SJSA1 (cell line): ENCODE measurements around the gene FPR3. TPM values are rescaled to one million over a fixed set of nuclear protein-coding genes. Genes with fewer than 3 reads are reported as not detected.

Experiments
- DNase-seq, 2 experiments: peaks; one replicate each; pipeline ENCODE4 v3.0.0-alpha.2; 2015 to 2020; ENCODE audit warnings: low spot score in 2 of 2, low read depth in 1 of 2
- H3K27ac ChIP-seq: fragments of 250-450 bp; sonication (Bioruptor Pico); 2 replicates; pipeline ENCODE4 v1.5.1; 2020; ENCODE audit warnings: mild to moderate bottlenecking, moderate library complexity
- H3K27me3 ChIP-seq: fragments of 250-450 bp; sonication (Bioruptor Pico); replicated peaks from 2 replicates; pipeline ENCODE4 v1.5.1; 2020; ENCODE audit warnings: mild to moderate bottlenecking, moderate library complexity
- H3K36me3 ChIP-seq: fragments of 250-450 bp; sonication (Bioruptor Pico); 2 replicates; pipeline ENCODE4 v1.5.1; 2020; ENCODE audit warnings: mild to moderate bottlenecking
- H3K4me1 ChIP-seq: fragments of 250-450 bp; sonication (Bioruptor Pico); replicated peaks from 2 replicates; pipeline ENCODE4 v1.6.1; 2021; ENCODE audit warnings: mild to moderate bottlenecking
- H3K4me3 ChIP-seq: fragments of 250-450 bp; sonication (Bioruptor Pico); 2 replicates; pipeline ENCODE4 v1.5.1; 2020; ENCODE audit warnings: mild to moderate bottlenecking
- H3K9me3 ChIP-seq: fragments of 250-450 bp; sonication (Bioruptor Pico); replicated peaks from 2 replicates; pipeline ENCODE4 v1.5.1; 2020; ENCODE audit warnings: mild to moderate bottlenecking
- total RNA-seq: library from RNA; depleted of rRNA; stranded (reverse); fragments of >200 nt; shearing (Covaris generic); gene quantifications from 2 replicates; pipeline ENCODE4 v1.2.3, GENCODE V29; 2014; rRNA removed

The FPR3 gene
- total RNA-seq, 1 experiment from 2014 or later: not detected

DNA sequence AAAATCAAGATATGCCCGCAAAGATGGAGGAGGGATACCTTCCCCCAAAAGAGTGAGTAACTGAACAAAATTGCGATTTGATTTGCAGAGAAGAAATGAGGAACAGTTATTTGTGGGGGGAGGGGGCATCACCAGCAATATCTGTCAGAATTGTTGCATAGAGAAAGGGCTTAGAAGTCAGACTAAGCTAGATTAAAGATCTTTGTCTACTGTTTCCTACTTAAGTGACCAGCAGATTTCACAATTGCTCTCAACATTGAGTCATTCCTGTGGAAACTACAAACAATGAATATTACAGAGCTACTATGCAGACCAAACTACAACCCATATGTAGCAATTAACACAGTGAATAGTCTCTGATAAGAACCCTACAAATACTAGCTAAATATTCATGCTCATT lies 27.4 kb downstream of the FPR3 start:
- Histone ChIP-seq H3K27ac (no peak overlapping the region), H3K36me3 (no peaks in the 10 kb centered on the region), H3K9me3 (peaks cover 5% of the 10 kb centered on the region), H3K4me1 (no peaks in the 10 kb centered on the region), H3K4me3 (no peak overlapping the region), H3K27me3 (no peaks in the 10 kb centered on the region)
- DNase-seq: no peak

DNA sequence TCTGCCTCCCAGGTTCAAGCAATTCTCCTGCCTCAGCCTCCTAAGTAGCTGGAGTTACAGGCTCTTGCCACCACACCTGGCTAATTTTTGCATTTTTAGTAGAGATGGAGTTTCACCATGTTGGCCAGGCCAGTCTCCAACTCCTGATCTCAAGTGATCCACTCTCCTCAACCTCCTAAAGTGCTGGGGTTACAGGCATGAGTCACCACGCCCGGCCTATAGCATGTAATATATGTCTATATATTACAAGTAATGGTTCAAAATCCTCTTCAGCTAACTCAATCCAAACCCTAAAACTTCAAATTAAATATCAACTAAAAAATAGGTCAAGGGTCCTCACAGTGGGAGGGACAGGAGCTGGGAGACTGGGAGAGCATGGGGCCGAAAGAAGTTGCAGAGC lies 28.0 kb downstream of the FPR3 start:
- no peak overlapping the region for H3K27ac ChIP-seq
- H3K9me3 ChIP-seq: peaks cover 5% of the 10 kb centered on the region
- H3K4me1 ChIP-seq: no peaks in the 10 kb centered on the region
- DNase-seq: no peak
- H3K36me3 ChIP-seq: no peaks in the 10 kb centered on the region
- H3K4me3 ChIP-seq: no peak overlapping the region
- no peaks in the 10 kb centered on the region for H3K27me3 ChIP-seq

DNA sequence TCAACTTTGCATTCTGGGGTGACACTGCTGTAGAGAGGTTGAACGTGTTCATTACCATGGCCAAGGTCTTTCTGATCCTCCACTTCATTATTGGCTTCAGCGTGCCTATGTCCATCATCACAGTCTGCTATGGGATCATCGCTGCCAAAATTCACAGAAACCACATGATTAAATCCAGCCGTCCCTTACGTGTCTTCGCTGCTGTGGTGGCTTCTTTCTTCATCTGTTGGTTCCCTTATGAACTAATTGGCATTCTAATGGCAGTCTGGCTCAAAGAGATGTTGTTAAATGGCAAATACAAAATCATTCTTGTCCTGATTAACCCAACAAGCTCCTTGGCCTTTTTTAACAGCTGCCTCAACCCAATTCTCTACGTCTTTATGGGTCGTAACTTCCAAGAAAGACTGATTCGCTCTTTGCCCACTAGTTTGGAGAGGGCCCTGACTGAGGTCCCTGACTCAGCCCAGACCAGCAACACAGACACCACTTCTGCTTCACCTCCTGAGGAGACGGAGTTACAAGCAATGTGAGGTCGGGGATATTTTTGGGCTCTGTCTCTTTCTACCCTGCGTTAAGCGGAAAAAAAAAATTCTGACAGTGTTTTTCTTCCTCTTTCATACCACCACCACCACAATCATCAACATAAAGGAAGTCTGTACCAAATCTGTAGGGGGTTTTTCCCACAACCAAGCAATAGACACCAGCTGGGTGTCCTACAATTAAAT lies 29.5 kb downstream of the FPR3 start:
- H3K36me3 ChIP-seq: no peaks in the 10 kb centered on the region
- H3K9me3 ChIP-seq: peaks cover 5% of the 10 kb centered on the region
- H3K4me3 ChIP-seq: no peak overlapping the region
- H3K27me3 ChIP-seq: no peaks in the 10 kb centered on the region
- H3K4me1 ChIP-seq: no peaks in the 10 kb centered on the region
- no peak overlapping the region for H3K27ac ChIP-seq
- DNase-seq: no peak

DNA sequence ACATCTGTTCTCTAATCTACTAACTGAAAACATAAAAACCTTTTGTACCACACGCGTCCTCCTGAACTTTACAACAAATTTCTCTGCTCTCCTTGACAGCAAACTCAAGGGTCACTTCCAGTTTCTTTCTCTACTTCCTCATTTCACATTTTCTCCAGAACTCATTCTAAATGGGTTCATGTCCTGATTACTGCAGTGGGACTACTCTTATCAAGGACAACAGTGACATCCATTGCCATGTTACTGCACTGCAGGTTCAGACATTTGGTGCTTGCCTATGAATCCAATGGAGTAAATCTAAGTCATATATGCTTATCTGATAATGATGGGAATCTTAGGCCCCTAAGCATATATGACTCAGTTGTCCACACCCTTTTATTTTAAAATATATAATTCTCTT lies 35.3 kb downstream of the FPR3 start:
- H3K27ac ChIP-seq: no peak overlapping the region
- no peaks in the 10 kb centered on the region for H3K27me3 ChIP-seq
- no peak overlapping the region for H3K4me3 ChIP-seq
- peaks cover 9% of the 10 kb centered on the region; the same call in 1 of the 2 replicates for H3K9me3 ChIP-seq
- no peaks in the 10 kb centered on the region for H3K4me1 ChIP-seq
- DNase-seq: no peak
- no peaks in the 10 kb centered on the region for H3K36me3 ChIP-seq

DNA sequence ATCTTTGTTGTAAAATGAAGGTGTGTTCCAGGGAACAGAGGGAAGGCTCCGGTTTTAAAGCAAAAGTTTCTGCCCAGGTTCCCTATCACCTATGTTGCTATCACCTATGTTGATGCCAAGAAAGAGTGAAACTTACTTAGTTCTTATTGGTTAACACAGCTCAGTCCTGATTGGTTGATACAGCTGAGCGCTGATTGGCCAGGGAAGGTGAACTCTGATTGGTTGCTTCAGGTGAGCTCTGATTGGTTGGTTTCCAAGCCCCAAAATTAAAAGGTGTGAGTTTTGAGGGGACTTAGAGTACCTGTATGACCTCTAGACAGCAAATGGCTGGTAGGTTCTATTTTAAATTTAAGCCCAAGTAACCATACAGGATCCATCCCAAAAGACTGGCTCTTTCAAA lies 42.2 kb downstream of the FPR3 start:
- Histone ChIP-seq H3K9me3 (peaks cover 12% of the 10 kb centered on the region), H3K27ac (no peak overlapping the region), H3K4me3 (no peak overlapping the region), H3K27me3 (no peaks in the 10 kb centered on the region), H3K4me1 (no peaks in the 10 kb centered on the region), H3K36me3 (no peaks in the 10 kb centered on the region)
- DNase-seq: no peak

DNA sequence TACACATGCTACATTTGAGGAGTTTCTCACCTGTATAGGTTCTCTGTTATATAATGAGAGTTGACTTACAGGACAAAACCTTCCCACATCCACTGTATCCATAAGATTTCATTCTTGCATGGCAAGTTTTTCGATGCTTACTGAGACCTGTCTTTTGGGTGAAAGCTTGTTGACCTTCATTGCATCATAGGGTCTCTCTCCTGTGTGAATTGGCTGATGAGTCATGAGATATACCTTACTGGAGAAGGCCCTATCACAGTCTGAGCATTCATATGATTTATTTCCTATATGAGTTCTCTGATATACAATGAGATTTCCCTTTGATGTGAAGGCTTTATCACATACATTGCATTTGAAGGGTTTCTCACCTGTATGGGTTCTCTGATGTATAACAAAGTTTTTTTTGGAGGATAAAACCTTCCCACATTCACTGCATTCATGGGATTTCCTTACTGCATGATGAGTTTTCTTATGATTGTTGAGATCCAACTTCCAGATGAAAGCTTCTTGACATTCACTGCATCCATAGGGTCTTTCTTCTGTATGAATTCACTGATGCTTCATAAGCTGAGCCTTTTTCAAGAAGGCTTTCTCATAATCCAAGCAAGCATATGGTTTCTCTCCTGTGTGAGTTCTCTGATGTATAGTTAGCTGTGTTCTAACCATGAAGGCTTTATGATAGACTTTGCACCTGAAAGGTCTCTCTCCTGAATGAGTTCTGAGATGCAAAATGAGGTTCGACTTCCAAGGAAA lies 67.1 kb downstream of the FPR3 start:
- Histone ChIP-seq H3K27me3 (no peaks in the 10 kb centered on the region), H3K27ac (no peak overlapping the region), H3K9me3 (peaks cover 21% of the 10 kb centered on the region), H3K4me1 (no peaks in the 10 kb centered on the region), H3K4me3 (no peak overlapping the region), H3K36me3 (no peaks in the 10 kb centered on the region)
- no peak for DNase-seq

DNA sequence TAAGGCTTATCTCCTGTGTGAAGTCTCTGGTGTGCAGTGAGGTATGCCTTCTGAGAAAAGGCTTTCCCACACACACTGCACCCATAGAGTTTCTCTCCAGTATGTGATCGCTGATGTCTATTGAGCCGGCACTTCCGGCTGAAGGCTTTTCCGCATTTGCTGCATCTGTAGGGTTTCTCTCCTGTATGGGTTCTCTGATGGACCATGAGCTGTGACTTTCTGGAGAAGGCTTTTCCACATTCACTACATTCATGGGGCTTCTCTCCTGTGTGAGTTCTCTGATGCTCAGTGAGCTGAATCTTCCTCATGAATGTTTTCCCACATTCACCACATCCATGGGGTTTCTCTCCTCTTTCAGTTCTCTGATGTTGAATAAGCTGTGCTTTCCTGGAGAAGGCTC lies 78.1 kb downstream of the FPR3 start:
- H3K27ac ChIP-seq: no peak overlapping the region
- no peaks in the 10 kb centered on the region for H3K27me3 ChIP-seq
- H3K4me3 ChIP-seq: no peak overlapping the region
- peaks cover 34% of the 10 kb centered on the region for H3K9me3 ChIP-seq
- no peak for DNase-seq
- no peaks in the 10 kb centered on the region for H3K4me1 ChIP-seq
- H3K36me3 ChIP-seq: no peaks in the 10 kb centered on the region

Other genes starting within 250 kb of the FPR3 start
- gene ZNF175, start 223.9 kb upstream of the FPR3 start, total RNA-seq: 2.6 and 20.7 TPM in 2 replicates
- gene SIGLEC5, start 164.8 kb upstream of the FPR3 start, total RNA-seq: not detected in 2 replicates
- not detected in 2 replicates for gene SIGLEC14, start 148.3 kb upstream of the FPR3 start, total RNA-seq
- gene SPACA6, start 101.8 kb upstream of the FPR3 start, total RNA-seq: 8.7 and 10.7 TPM in 2 replicates
- not detected in 2 replicates for gene HAS1, start 71.2 kb upstream of the FPR3 start, total RNA-seq
- not detected in 2 replicates for gene FPR1, start 43.3 kb upstream of the FPR3 start, total RNA-seq
- not detected in 2 replicates for gene FPR2, start 34.0 kb upstream of the FPR3 start, total RNA-seq
- 1.6 and 2.9 TPM in 2 replicates for gene ZNF577, start 92.8 kb downstream of the FPR3 start, total RNA-seq
- gene ZNF649, start 109.9 kb downstream of the FPR3 start, total RNA-seq: 3.5 and 4.8 TPM in 2 replicates
- 2.1 and 2.6 TPM in 2 replicates for gene ZNF613, start 132.3 kb downstream of the FPR3 start, total RNA-seq
- 2.9 and 11.9 TPM in 2 replicates for gene ZNF350, start 191.7 kb downstream of the FPR3 start, total RNA-seq
- gene ZNF615, start 213.1 kb downstream of the FPR3 start, total RNA-seq: 3.5 and 5.7 TPM in 2 replicates
- 4.9 and 10.6 TPM in 2 replicates for gene ZNF614, start 233.2 kb downstream of the FPR3 start, total RNA-seq